H1 (cell line): ENCODE data around the gene SNX27. TPM values are rescaled to one million over a fixed set of nuclear protein-coding genes. Genes with fewer than 3 reads are reported as not detected.

Source experiments
- CTCF ChIA-PET: fragments of 300-600 bp; sonication (Branson Sonifier 250); formaldehyde crosslinking; loops from one replicate; lab custom pipeline; 2021; ENCODE audit not compliant: partially characterized antibody; lab: Charles Lee
- POLR2A ChIA-PET: fragments of 300-600 bp; sonication (Branson Sonifier 250); formaldehyde crosslinking; loops from one replicate; lab custom pipeline; 2021; ENCODE audit warnings: inconsistent platforms; ENCODE audit not compliant: partially characterized antibody; lab: Charles Lee
- DNase-seq, 2 experiments: peaks; one replicate each; pipeline versions ENCODE4 v3.0.0 to v3.0.0-alpha.2; 2010 to 2022; ENCODE audit warnings: low spot score in 2 of 2, low read depth in 1 of 2, mixed read lengths in 1 of 2
- FAIRE-seq: peaks from 2 replicates; lab custom pipeline; 2011; peaks lifted over from hg19 to GRCh38; lab: Jason Lieb, UNC
- H2AFZ ChIP-seq: 2 replicates; pipeline ENCODE4 v1.8.1; 2012; ENCODE audit warnings: low read length, inconsistent platforms
- H2AK5ac ChIP-seq: 2 replicates; pipeline ENCODE4 v1.6.1; 2013; ENCODE audit warnings: low read depth, low read length
- H2BK120ac ChIP-seq: replicated peaks from 2 replicates; pipeline ENCODE3; 2013; ENCODE audit warnings: low read depth, low read length, inconsistent platforms
- H2BK12ac ChIP-seq: 2 replicates; pipeline ENCODE4 v1.6.1; 2013; ENCODE audit warnings: low read depth, low read length
- H2BK15ac ChIP-seq: 2 replicates; pipeline ENCODE4 v1.6.1; 2013; ENCODE audit warnings: low read length
- H2BK20ac ChIP-seq: 2 replicates; pipeline ENCODE4 v1.6.1; 2013; ENCODE audit warnings: low read length
- H2BK5ac ChIP-seq: 2 replicates; pipeline ENCODE4 v1.6.1; 2013; ENCODE audit warnings: low read depth, low read length
- H3K14ac ChIP-seq: 2 replicates; pipeline ENCODE4 v1.6.1; 2013; ENCODE audit warnings: inconsistent platforms; ENCODE audit not compliant: insufficient read length
- H3K18ac ChIP-seq: 2 replicates; pipeline ENCODE4 v1.6.1; 2013; ENCODE audit warnings: low read length; ENCODE audit errors: extremely low read depth
- H3K23ac ChIP-seq: 2 replicates; pipeline ENCODE4 v1.6.1; 2013; ENCODE audit warnings: inconsistent platforms; ENCODE audit not compliant: insufficient read length
- H3K23me2 ChIP-seq: 2 replicates; pipeline ENCODE4 v1.6.1; 2013; ENCODE audit warnings: low read depth, low read length
- H3K27ac ChIP-seq: 2 replicates; pipeline ENCODE4 v1.6.1; 2011; ENCODE audit warnings: low read depth, low read length, inconsistent platforms
- H3K27me3 ChIP-seq, 4 experiments: replicated peaks in 1 of 4; 1 replicate in 1 of 4; 2 replicates in 3 of 4; pipeline versions ENCODE4 v1.6.1 to v1.8.1; 2011 to 2013; ENCODE audit warnings: low read length in 3 of 4, mild to moderate bottlenecking in 3 of 4, inconsistent platforms in 2 of 4, mixed read lengths in 2 of 4, moderate library complexity in 1 of 4; ENCODE audit not compliant: control insufficient read depth in 3 of 4, insufficient read depth in 3 of 4; ENCODE audit errors: extremely low read depth in 1 of 4
- H3K36me3 ChIP-seq, 4 experiments: 2 replicates each; pipeline versions ENCODE4 v1.6.1 to v1.8.1; 2011 to 2013; ENCODE audit warnings: mild to moderate bottlenecking in 4 of 4, low read length in 3 of 4, moderate library complexity in 2 of 4, control low read depth in 1 of 4, inconsistent platforms in 1 of 4; ENCODE audit not compliant: insufficient read depth in 4 of 4, control insufficient read depth in 2 of 4
- H3K4ac ChIP-seq: replicated peaks from 2 replicates; pipeline ENCODE3; 2013; ENCODE audit warnings: low read length, low read depth, mixed read lengths, inconsistent platforms; ENCODE audit not compliant: insufficient read length
- H3K4me1 ChIP-seq, 4 experiments: replicated peaks in 1 of 4; 1 replicate in 1 of 4; 2 replicates in 3 of 4; pipeline versions ENCODE4 v1.6.1 to v1.8.1; 2011 to 2013; ENCODE audit warnings: low read length in 3 of 4, inconsistent platforms in 2 of 4, mixed read lengths in 1 of 4; ENCODE audit not compliant: insufficient read depth in 4 of 4, control insufficient read depth in 3 of 4
- H3K4me2 ChIP-seq, 2 experiments: 2 replicates each; pipeline versions ENCODE4 v1.6.1 to v1.8.1; 2011 to 2013; ENCODE audit warnings: low read depth in 2 of 2, low read length in 2 of 2, control low read depth in 1 of 2, inconsistent platforms in 1 of 2, mild to moderate bottlenecking in 1 of 2; ENCODE audit not compliant: insufficient read depth in 1 of 2
- H3K4me3 ChIP-seq, 4 experiments: fragments of 200-600, 300-600 bp in 1 of 4; sonication (generic), shearing (Covaris generic), sonication (Bioruptor Twin) in 1 of 4; 2 replicates each; pipeline versions ENCODE4 v1.5.1 to v1.8.1; 2011 to 2016; ENCODE audit warnings: low read length in 4 of 4, low read depth in 3 of 4, control low read depth in 2 of 4, inconsistent platforms in 2 of 4, mild to moderate bottlenecking in 2 of 4, mixed read lengths in 1 of 4, moderate library complexity in 1 of 4; ENCODE audit not compliant: insufficient read depth in 2 of 4; ENCODE audit errors: extremely low read depth in 1 of 4
- H3K56ac ChIP-seq: replicated peaks from 2 replicates; pipeline ENCODE3; 2013; ENCODE audit warnings: low read depth, mild to moderate bottlenecking, mixed read lengths, low read length, inconsistent platforms; ENCODE audit not compliant: insufficient read length
- H3K79me1 ChIP-seq: 2 replicates; pipeline ENCODE4 v1.6.1; 2013; ENCODE audit warnings: low read depth, low read length, control low read depth
- H3K79me2 ChIP-seq, 2 experiments: 2 replicates each; pipeline versions ENCODE4 v1.6.1 to v1.8.1; 2012 to 2013; ENCODE audit warnings: low read length in 2 of 2, mild to moderate bottlenecking in 2 of 2, inconsistent platforms in 1 of 2; ENCODE audit not compliant: insufficient read depth in 2 of 2, control insufficient read depth in 1 of 2
- H3K9ac ChIP-seq, 4 experiments: replicated peaks in 1 of 4; 1 replicate in 1 of 4; 2 replicates in 3 of 4; pipeline versions ENCODE4 v1.6.1 to v1.8.1; 2011 to 2013; ENCODE audit warnings: low read depth in 3 of 4, low read length in 3 of 4, control low read depth in 2 of 4, mild to moderate bottlenecking in 2 of 4, moderate library complexity in 2 of 4, inconsistent platforms in 1 of 4; ENCODE audit errors: extremely low read depth in 1 of 4
- H3K9me3 ChIP-seq, 2 experiments: 2 replicates each; pipeline versions ENCODE4 v1.6.1 to v1.8.1; 2012 to 2013; ENCODE audit warnings: mild to moderate bottlenecking in 2 of 2, moderate library complexity in 2 of 2, control low read depth in 1 of 2, inconsistent platforms in 1 of 2, low read depth in 1 of 2, low read length in 1 of 2, mixed read lengths in 1 of 2; ENCODE audit not compliant: insufficient read depth in 2 of 2
- H4K20me1 ChIP-seq, 2 experiments: replicated peaks in 1 of 2; 2 replicates each; pipeline versions ENCODE3 to v1.8.1; 2011 to 2013; ENCODE audit warnings: inconsistent platforms in 2 of 2, low read length in 2 of 2, mild to moderate bottlenecking in 1 of 2; ENCODE audit not compliant: insufficient read depth in 2 of 2, control insufficient read depth in 1 of 2
- H4K5ac ChIP-seq: 2 replicates; pipeline ENCODE4 v1.6.1; 2013; ENCODE audit warnings: low read length, low read depth, mixed read lengths, inconsistent platforms; ENCODE audit not compliant: insufficient read length
- H4K8ac ChIP-seq: 2 replicates; pipeline ENCODE4 v1.8.0; 2013; ENCODE audit warnings: mild to moderate bottlenecking, moderate library complexity, low read length, inconsistent platforms; ENCODE audit not compliant: insufficient read depth; ENCODE audit errors: extremely low read depth
- H4K91ac ChIP-seq: replicated peaks from 2 replicates; pipeline ENCODE3; 2013; ENCODE audit warnings: low read length, mixed read lengths, inconsistent platforms; ENCODE audit not compliant: insufficient read length
- CHD1 ChIP-seq: IDR thresholded peaks from 2 replicates; pipeline ENCODE4 v1.6.1; 2012; ENCODE audit warnings: low read depth, low read length, improper control_type of control experiment
- EGR1 ChIP-seq: IDR thresholded peaks from 2 replicates; pipeline ENCODE4 v1.6.1; 2011; ENCODE audit warnings: low read depth, low read length, borderline replicate concordance
- GABPA ChIP-seq: IDR thresholded peaks from 2 replicates; pipeline ENCODE4 v1.6.1; 2011; ENCODE audit warnings: mild to moderate bottlenecking, low read length, moderate library complexity, borderline replicate concordance; ENCODE audit not compliant: insufficient read depth
- GTF2F1 ChIP-seq: IDR thresholded peaks from 2 replicates; pipeline ENCODE4 v1.6.1; 2012; ENCODE audit warnings: low read depth, low read length, improper control_type of control experiment, borderline replicate concordance
- KDM1A ChIP-seq: fragments of 200-600, 300-600 bp; sonication (generic); IDR thresholded peaks from 2 replicates; pipeline ENCODE4 v1.7.1; 2016; ENCODE audit warnings: mild to moderate bottlenecking, low read length, borderline replicate concordance
- RAD21 ChIP-seq, 2 experiments: IDR thresholded peaks in 1 of 2; conservative IDR thresholded peaks in 1 of 2; 2 replicates each; pipeline ENCODE4 v1.6.1; 2011; ENCODE audit warnings: low read depth in 2 of 2, low read length in 2 of 2, improper control_type of control experiment in 1 of 2, inconsistent platforms in 1 of 2, mild to moderate bottlenecking in 1 of 2, moderate library complexity in 1 of 2
- SAP30 ChIP-seq: fragments of 300-600 bp; sonication (generic); IDR thresholded peaks from 2 replicates; pipeline ENCODE4 v1.7.1; 2012; ENCODE audit warnings: low read length, moderate library complexity, mild to moderate bottlenecking, inconsistent platforms; ENCODE audit not compliant: insufficient read depth, insufficient replicate concordance
- SIRT6 ChIP-seq: IDR thresholded peaks from one replicate; pipeline ENCODE4 v1.7.1; 2012; ENCODE audit warnings: low read length, inconsistent platforms
- SIX5 ChIP-seq: IDR thresholded peaks from 2 replicates; pipeline ENCODE4 v1.6.1; 2011; ENCODE audit warnings: mild to moderate bottlenecking, low read depth, low read length
- SP2 ChIP-seq: IDR thresholded peaks from 2 replicates; pipeline ENCODE4 v1.6.1; 2012; ENCODE audit warnings: mild to moderate bottlenecking, low read length, inconsistent platforms
- SRF ChIP-seq: IDR thresholded peaks from 2 replicates; pipeline ENCODE4 v1.6.1; 2011; ENCODE audit warnings: mild to moderate bottlenecking, low read depth, low read length, moderate library complexity
- TAF1 ChIP-seq: IDR thresholded peaks from 2 replicates; pipeline ENCODE4 v1.6.1; 2011; ENCODE audit warnings: mild to moderate bottlenecking, low read depth, low read length
- WGBS, 2 experiments: shearing (Covaris generic) in 1 of 2; methylation state at CpG; one replicate each; pipeline versions ENCODE4 v1.1.6 to v1.1.7; 2013 to 2015; ENCODE audit warnings: low lambda C conversion rate in 2 of 2, mixed read lengths in 2 of 2, inconsistent platforms in 1 of 2, low coverage in 1 of 2, missing lambda C conversion rate in 1 of 2; ENCODE audit not compliant: insufficient replicate concordance in 2 of 2, insufficient coverage in 1 of 2, insufficient read length in 1 of 2; ENCODE audit errors: extremely low coverage in 1 of 2, missing lambda C conversion rate in 1 of 2; 5-methylcytosine and 5-hydroxymethylcytosine counted together
- polyA plus RNA-seq, 7 experiments: library from polyadenylated mRNA; depleted of rRNA in 3 of 7; stranded (reverse) in 5 of 7; unstranded in 2 of 7; fragments of >200 nt in 5 of 7; fragments of 200-250 nt in 2 of 7; gene quantifications; 1 replicate in 5 of 7; 2 replicates in 1 of 7; 4 replicates in 1 of 7; pipeline versions ENCODE4 v1.2.1 to v1.2.3, GENCODE V29; 2011 to 2013; ENCODE audit warnings: missing spikeins in 2 of 7, mixed read lengths in 2 of 7
- total RNA-seq: library from RNA; stranded (reverse); fragmentation: NEBNext Ultra II Directional; extraction: Animal tissue kit (Norgen Biotek cat#: 25700); gene quantifications from 2 replicates; pipeline ENCODE4 v1.2.1, GENCODE V29; 2021
- TF ChIP-seq, protein P1 (sequence below): IDR thresholded peaks from 2 replicates; pipeline ENCODE4 v1.6.1; 2012; ENCODE audit warnings: inconsistent platforms

SNX27 gene
- total and polyA plus RNA-seq, 2 of the 8 experiments (the other 6 are each of a cell fraction or from before 2014, with no cell fraction given) = 23.4 to 65.4 TPM

DNA sequence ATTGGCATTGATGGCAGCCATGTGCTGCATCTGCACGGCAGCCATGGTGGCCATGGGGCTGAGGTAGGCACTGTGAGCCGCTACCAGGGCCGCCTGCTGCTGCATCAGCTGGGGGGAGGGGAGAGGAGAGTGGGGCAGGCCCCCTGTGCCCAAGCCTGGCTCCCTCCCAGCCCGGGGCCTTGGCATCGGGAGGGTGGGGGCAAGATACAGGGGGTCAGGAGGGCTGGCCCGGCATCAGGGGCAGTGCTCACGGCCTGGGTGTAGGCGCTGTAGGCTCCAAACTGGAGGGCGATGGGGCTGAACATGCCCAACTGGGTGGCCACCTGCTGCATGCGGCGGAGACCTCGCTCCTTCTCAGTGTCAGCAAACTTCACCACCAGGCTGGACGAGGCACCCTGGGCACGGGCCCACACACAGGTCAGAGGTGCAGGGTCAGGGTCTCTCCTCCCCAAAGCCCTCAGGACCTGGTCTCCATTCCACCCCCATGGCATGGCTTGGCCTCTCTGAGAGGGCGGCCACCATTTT lies 95.8 kb downstream of the SNX27 start:
- Histone ChIP-seq H2BK20ac (no peak overlapping the region), H3K4me1 (peaks cover 0 to 5% (median 2%) of the 10 kb centered on the region in 4 experiments; a peak in 3 of 7 replicates), H3K27ac (no peak overlapping the region), H2BK15ac (no peak overlapping the region), H4K91ac (no peak overlapping the region), H3K27me3 (no peaks in the 10 kb centered on the region; a peak in 1 of 7 replicates), H3K14ac (no peak overlapping the region), H3K23ac (no peak overlapping the region), H3K4me2 (no peak overlapping the region), H3K4ac (no peak overlapping the region), H2BK12ac (0 out of 2 replicates have a peak overlapping the region, but pooled peaks have one; percentile 0), H3K18ac (no peak overlapping the region), H2AFZ (no peak overlapping the region), H2AK5ac (no peak overlapping the region), H3K79me1 (no peaks in the 10 kb centered on the region), H4K20me1 (peaks cover 0 to 3% of the 10 kb centered on the region in 2 experiments), H4K8ac (no peak overlapping the region; the same call in 1 of the 2 replicates), H3K9me3 (no peaks in the 10 kb centered on the region), H3K36me3 (no peaks in the 10 kb centered on the region), H4K5ac (no peak overlapping the region), H3K56ac (no peak overlapping the region), H3K79me2 (no peaks in the 10 kb centered on the region), H2BK5ac (no peak overlapping the region; the same call in 1 of the 2 replicates), H2BK120ac (no peak overlapping the region), H3K4me3 (no peak overlapping the region), H3K9ac (no peak overlapping the region), H3K23me2 (no peaks in the 10 kb centered on the region)
- ChIA-PET POLR2A (no interaction called here), CTCF (interaction anchor here (1.1 to 2.3 kb wide), 4 partner anchors 14 to 27 kb away, joined by 3 to 7 read pairs (median 4); partner anchors contain the start of gene RIIAD1)
- 92% methylated on average over 5 of the region's 15 CpGs; no CpG with 5 or more reads in 1 of the 2 experiments for WGBS, 2 experiments
- TF ChIP-seq GABPA (no peak), GTF2F1 (no peak), KDM1A (no peak), SRF (no peak), EGR1 (no peak), TAF1 (no peak), SAP30 (no peak), CHD1 (no peak), SIRT6 (no peak), RAD21 (IDR thresholded peaks at IDR 0.05 in 1 of 2, conservative IDR thresholded peaks at IDR 0.05 in 1 of 2; ENCODE audit: low read depth in 2 of 2, low read length in 2 of 2) (no peak), SP2 (no peak), SIX5 (no peak)
- TF ChIP-seq, protein P1, sequence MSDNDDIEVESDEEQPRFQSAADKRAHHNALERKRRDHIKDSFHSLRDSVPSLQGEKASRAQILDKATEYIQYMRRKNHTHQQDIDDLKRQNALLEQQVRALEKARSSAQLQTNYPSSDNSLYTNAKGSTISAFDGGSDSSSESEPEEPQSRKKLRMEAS = no peak
- FAIRE-seq (no peak), DNase-seq (no peak)
